ENCODE results near the gene KIFC1. TPM values are rescaled to one million over a fixed set of nuclear protein-coding genes. Genes with fewer than 3 reads are reported as not detected.

The KIFC1 gene
- total RNA-seq, 1 experiment from 2014 or later: 73.8 TPM

DNA sequence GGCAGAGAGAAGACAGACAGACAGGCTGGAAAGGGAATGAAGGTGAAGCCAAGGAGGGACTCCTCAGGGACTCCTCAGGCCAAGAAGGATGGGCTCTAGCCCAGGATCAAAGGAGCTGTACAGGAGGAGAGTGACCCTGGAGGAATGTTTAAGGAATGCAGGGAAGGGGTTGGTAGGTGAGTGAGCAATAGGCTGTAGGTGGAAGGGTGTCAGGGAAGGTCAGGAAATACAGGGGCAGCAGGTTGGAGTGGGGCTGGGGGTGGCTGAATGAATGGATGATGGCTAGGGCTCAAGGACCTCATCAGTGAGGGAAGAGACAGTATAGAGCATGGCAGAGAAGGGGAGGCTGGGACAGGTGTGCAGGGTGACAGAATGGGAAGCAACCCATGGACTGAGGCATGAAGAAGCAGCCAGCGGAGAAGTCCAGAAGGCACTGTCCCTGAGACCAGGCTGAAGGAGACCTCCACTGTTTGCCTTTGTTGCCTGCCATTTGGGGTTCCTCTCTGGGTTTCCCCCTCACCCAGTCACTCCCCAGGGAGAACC is 41.4 kb downstream of the KIFC1 start:
- no peak overlapping the region for H2AFZ ChIP-seq (ENCODE audit: low read length)
- no peaks in the 10 kb centered on the region for H4K20me1 ChIP-seq (ENCODE audit: control insufficient read depth, insufficient read depth, insufficient read length)
- H3K27ac ChIP-seq (ENCODE audit: insufficient read length, low read depth, low read length): peak overlapping the region; percentile 86
- no peaks in the 10 kb centered on the region for H3K27me3 ChIP-seq (ENCODE audit: insufficient read depth, low read length)
- H3K23me2 ChIP-seq (ENCODE audit: insufficient read length, low read depth, low read length, poor library complexity, severe bottlenecking): peaks cover 23% of the 10 kb centered on the region
- no peaks in the 10 kb centered on the region; the same call in 1 of the 2 replicates for H3K27me3 Mint-ChIP-seq (ENCODE audit: low read depth)
- H3K4me3 Mint-ChIP-seq: peak overlapping the region; percentile 75 to 81
- H2BK15ac ChIP-seq (ENCODE audit: low read depth, low read length): no peak overlapping the region
- no peak overlapping the region for H2BK5ac ChIP-seq (ENCODE audit: insufficient read length, low read length)
- H3K4me1 Mint-ChIP-seq: peaks cover 55 to 65% of the 10 kb centered on the region in 2 experiments
- no peak overlapping the region for H4K8ac ChIP-seq (replicated peaks; ENCODE audit: insufficient read length, low read depth, low read length)
- no peak overlapping the region for H3K9ac ChIP-seq (ENCODE audit: extremely low read depth, insufficient read length, low read length)
- no peak overlapping the region for H4K5ac ChIP-seq (ENCODE audit: insufficient read length, low read depth, low read length)
- peaks cover 5% of the 10 kb centered on the region for H3K79me1 ChIP-seq (ENCODE audit: insufficient read depth, low read depth, low read length, poor library complexity, severe bottlenecking)
- no peak overlapping the region for H3K4ac ChIP-seq (ENCODE audit: low read depth, low read length)
- no peak overlapping the region for H3K18ac ChIP-seq (ENCODE audit: insufficient read length, low read depth, low read length)
- no peak overlapping the region for H2BK120ac ChIP-seq (ENCODE audit: low read depth, low read length, poor library complexity, severe bottlenecking)
- H3K27ac Mint-ChIP-seq: peak overlapping the region; percentile 94 to 97 (median 96)
- H3K23ac ChIP-seq (ENCODE audit: insufficient read length, low read depth, low read length): no peak overlapping the region
- H3K9me3 Mint-ChIP-seq: no peaks in the 10 kb centered on the region
- TF ChIP-seq, protein P1, sequence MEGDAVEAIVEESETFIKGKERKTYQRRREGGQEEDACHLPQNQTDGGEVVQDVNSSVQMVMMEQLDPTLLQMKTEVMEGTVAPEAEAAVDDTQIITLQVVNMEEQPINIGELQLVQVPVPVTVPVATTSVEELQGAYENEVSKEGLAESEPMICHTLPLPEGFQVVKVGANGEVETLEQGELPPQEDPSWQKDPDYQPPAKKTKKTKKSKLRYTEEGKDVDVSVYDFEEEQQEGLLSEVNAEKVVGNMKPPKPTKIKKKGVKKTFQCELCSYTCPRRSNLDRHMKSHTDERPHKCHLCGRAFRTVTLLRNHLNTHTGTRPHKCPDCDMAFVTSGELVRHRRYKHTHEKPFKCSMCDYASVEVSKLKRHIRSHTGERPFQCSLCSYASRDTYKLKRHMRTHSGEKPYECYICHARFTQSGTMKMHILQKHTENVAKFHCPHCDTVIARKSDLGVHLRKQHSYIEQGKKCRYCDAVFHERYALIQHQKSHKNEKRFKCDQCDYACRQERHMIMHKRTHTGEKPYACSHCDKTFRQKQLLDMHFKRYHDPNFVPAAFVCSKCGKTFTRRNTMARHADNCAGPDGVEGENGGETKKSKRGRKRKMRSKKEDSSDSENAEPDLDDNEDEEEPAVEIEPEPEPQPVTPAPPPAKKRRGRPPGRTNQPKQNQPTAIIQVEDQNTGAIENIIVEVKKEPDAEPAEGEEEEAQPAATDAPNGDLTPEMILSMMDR (conservative IDR thresholded peaks at IDR 0.05): no peak
- H2BK12ac ChIP-seq (ENCODE audit: insufficient read length, low read depth, low read length): no peak overlapping the region
- no peak overlapping the region for H2AK5ac ChIP-seq (ENCODE audit: insufficient read length, low read length)
- H4K91ac ChIP-seq (ENCODE audit: insufficient read length, low read depth, low read length): no peak overlapping the region
- H3T11ph ChIP-seq (ENCODE audit: low read length): no peak overlapping the region
- no CpG with 5 or more reads among the region's 1 CpG for WGBS (ENCODE audit: extremely low coverage, insufficient read length, low lambda C conversion rate)
- no peak overlapping the region for H3K56ac ChIP-seq (ENCODE audit: insufficient read length, low read depth, low read length)
- peaks cover 16% of the 10 kb centered on the region; the same call in 1 of the 2 replicates for H3K4me1 ChIP-seq (ENCODE audit: insufficient read depth, low read length)
- H2BK20ac ChIP-seq (ENCODE audit: low read depth, low read length, poor library complexity, severe bottlenecking): no peak overlapping the region
- peaks cover 32 to 44% (median 41%) of the 10 kb centered on the region in 3 experiments for H3K36me3 Mint-ChIP-seq (ENCODE audit: insufficient read depth in 1 of 3, low read depth in 3 of 3)
- H3K14ac ChIP-seq (ENCODE audit: insufficient read depth, low read length): no peak overlapping the region
- peak; percentile 49 for DNase-seq
- H3K79me2 ChIP-seq (ENCODE audit: insufficient read depth, low read length): peaks cover 12% of the 10 kb centered on the region; the same call in 1 of the 2 replicates
- H3K4me2 ChIP-seq (ENCODE audit: insufficient read depth, insufficient read length, low read length): peak overlapping the region; percentile 88
- no peaks in the 10 kb centered on the region for H3K9me3 ChIP-seq (ENCODE audit: control insufficient read depth, low read depth, low read length)
